Measurements from ENCODE around the gene SMARCC2. TPM values are rescaled to one million over a fixed set of nuclear protein-coding genes. Genes with fewer than 3 reads are reported as not detected.
A peak's percentile ranks its signal among the peaks of the same experiment; 100 is the strongest.

The SMARCC2 gene
- total and polyA plus RNA-seq, 12 donors: 16.2 to 81.9 (median 60.7) TPM

- ATAC-seq (no peak), DNase-seq (no peak)
- Histone ChIP-seq H3K36me3 (peaks cover 0 to 100% (median 68%) of the 10 kb centered on the region in 9 donors), H3K27me3 (no peaks in the 10 kb centered on the region), H3K9me3 (no peaks in the 10 kb centered on the region), H3K4me1 (no peaks in the 10 kb centered on the region), H3K27ac (no peak overlapping the region), H3K4me3 (no peak overlapping the region)
- intact Hi-C loops (cut with DNase I): no loop called here
- no peak for TF ChIP-seq CTCF (IDR thresholded peaks at IDR 0.05)
- 86 to 94% methylated on average over 1 of the region's 1 CpG for WGBS, 2 donors
Observed at GRCh38 chr12:56212361-56212760, 23.1 kb upstream of the SMARCC2 start.

- Histone ChIP-seq H3K27ac (no peak overlapping the region), H3K4me1 (peaks cover 0 to 22% (median 3%) of the 10 kb centered on the region in 9 donors), H3K27me3 (no peaks in the 10 kb centered on the region), H3K4me3 (no peak overlapping the region), H3K9me3 (no peaks in the 10 kb centered on the region), H3K36me3 (peaks cover 0 to 91% (median 63%) of the 10 kb centered on the region in 9 donors)
- no peak for TF ChIP-seq CTCF (IDR thresholded peaks at IDR 0.05)
- DNase-seq: no peak
- ATAC-seq: no peak
- WGBS, 2 donors: 84 to 89% methylated on average over 6 of the region's 6 CpGs
- intact Hi-C loops (cut with DNase I): loop anchor here in 3 of 10 donors (5.0 to 10.0 kb wide), 2 partner anchors 49 to 257 kb away; partner anchors contain the start of genes SPRYD4 (in 2 of the 3) and ANKRD52 (in 1 of the 3)
Observed at GRCh38 chr12:56208006-56208405, 18.7 kb upstream of the SMARCC2 start.

- WGBS, 2 donors: 54 to 58% methylated on average over 14 of the region's 14 CpGs
- intact Hi-C loops (cut with DNase I): loop anchor here in 3 of 10 donors (5.0 to 10.0 kb wide), 2 partner anchors 51 to 258 kb away; partner anchors contain the start of genes SPRYD4 (in 2 of the 3) and ANKRD52 (in 1 of the 3)
Observed at GRCh38 chr12:56206452-56207166, 17.3 kb upstream of the SMARCC2 start.

More at GRCh38 chr12:56206452-56207166, 17.3 kb upstream of the SMARCC2 start:
- no peak overlapping the region for H3K4me3 ChIP-seq
- DNase-seq (peak; percentile 24 to 55), ATAC-seq (peak; percentile 36 to 75 (median 64))
- H3K27ac ChIP-seq: peak overlapping the region in 2 of 10 donors; percentile 16 to 42
- no peaks in the 10 kb centered on the region for H3K27me3 ChIP-seq
- peaks cover 0 to 77% (median 49%) of the 10 kb centered on the region in 9 donors for H3K36me3 ChIP-seq
- no peaks in the 10 kb centered on the region for H3K9me3 ChIP-seq
- peak in 8 of 9 donors; percentile 24 to 65 (median 57) for TF ChIP-seq CTCF (IDR thresholded peaks at IDR 0.05)
- peaks cover 0 to 22% (median 3%) of the 10 kb centered on the region in 9 donors for H3K4me1 ChIP-seq

All from heart right ventricle (tissue), 16 donors.